Omental fat pad (tissue), 4 donors: Measurements from ENCODE around the gene FAIM. TPM values are rescaled to one million over a fixed set of nuclear protein-coding genes. Genes with fewer than 3 reads are reported as not detected.

Experiments
- ATAC-seq: fragments of 150-250 bp; one replicate; pipeline ENCODE4 v1.9.1; 2016; ENCODE audit warnings: mild to moderate bottlenecking, moderate library complexity; ENCODE audit not compliant: low FRiP score
- DNase-seq: peaks from one replicate; pipeline ENCODE4 v3.0.0-alpha.2; 2019; ENCODE audit warnings: low spot score
- CTCF ChIP-seq, 3 donors: fragments of 450-650 bp; IDR thresholded peaks; one replicate each; pipeline ENCODE4 v1.5.1; 2016 to 2017; ENCODE audit warnings: antibody characterized with exemption in 3 of 3, mild to moderate bottlenecking in 3 of 3, moderate library complexity in 2 of 3
- total RNA-seq, 4 donors: library from RNA; depleted of rRNA; stranded (reverse); fragments of >200 nt; gene quantifications; one replicate each; pipeline ENCODE4 v1.1.0, GENCODE V29; 2016

The FAIM gene
- total RNA-seq, 4 donors from 2014 or later, result 8.9 to 20.5 (median 14.1) TPM

- no peak for TF ChIP-seq CTCF (IDR thresholded peaks at IDR 0.05)
- ATAC-seq (no peak), DNase-seq (no peak)
Observed at GRCh38 chr3:138642226-138642926, 33.8 kb downstream of the FAIM start.

- TF ChIP-seq CTCF (IDR thresholded peaks at IDR 0.05), result no peak
- DNase-seq (no peak), ATAC-seq (no peak)
Observed at GRCh38 chr3:138642927-138643253, 34.3 kb downstream of the FAIM start.

- no peak for ATAC-seq
Observed at GRCh38 chr3:138646008-138646407, 37.4 kb downstream of the FAIM start.

GRCh38 chr3:138646513-138646912 is 37.9 kb downstream of the FAIM start:
- DNase-seq (no peak), ATAC-seq (no peak)
- TF ChIP-seq CTCF (IDR thresholded peaks at IDR 0.05), result no peak

More at GRCh38 chr3:138646008-138646407, 37.4 kb downstream of the FAIM start:
- TF ChIP-seq CTCF (IDR thresholded peaks at IDR 0.05), result no peak
- no peak for DNase-seq

GRCh38 chr3:138649134-138649533 is 40.6 kb downstream of the FAIM start:
- TF ChIP-seq CTCF (IDR thresholded peaks at IDR 0.05), result no peak
- no peak for DNase-seq
- ATAC-seq, result no peak

- ATAC-seq (no peak), DNase-seq (no peak)
- no peak for TF ChIP-seq CTCF (IDR thresholded peaks at IDR 0.05)
Observed at GRCh38 chr3:138653567-138653966, 45.0 kb downstream of the FAIM start.

GRCh38 chr3:138657508-138657907 is 48.9 kb downstream of the FAIM start:
- TF ChIP-seq CTCF (IDR thresholded peaks at IDR 0.05), result no peak
- no peak for ATAC-seq
- no peak for DNase-seq
